Gastroesophageal sphincter (tissue), 3 donors: ENCODE data around the gene CDK1.

Experiments used
- POLR2A ChIP-seq, 2 donors: fragments of 450-650 bp; IDR thresholded peaks; one replicate each; pipeline ENCODE4 v1.6.1; 2017; ENCODE audit warnings: antibody characterized with exemption in 2 of 2, mild to moderate bottlenecking in 2 of 2, moderate library complexity in 1 of 2
- POLR2AphosphoS5 ChIP-seq: sonication (generic); formaldehyde crosslinking; IDR thresholded peaks from one replicate; pipeline ENCODE4 v1.6.1; 2017; ENCODE audit warnings: antibody characterized with exemption
- TF ChIP-seq, protein P1 (sequence below), 4 experiments: fragments of 200-600 bp in 2 of 4; fragments of 450-650 bp in 2 of 4; sonication (generic) in 1 of 4; IDR thresholded peaks; one replicate each; pipeline ENCODE4 v1.5.1; 2017 to 2019; ENCODE audit warnings: antibody characterized with exemption in 4 of 4, mild to moderate bottlenecking in 2 of 4, moderate library complexity in 2 of 4

DNA sequence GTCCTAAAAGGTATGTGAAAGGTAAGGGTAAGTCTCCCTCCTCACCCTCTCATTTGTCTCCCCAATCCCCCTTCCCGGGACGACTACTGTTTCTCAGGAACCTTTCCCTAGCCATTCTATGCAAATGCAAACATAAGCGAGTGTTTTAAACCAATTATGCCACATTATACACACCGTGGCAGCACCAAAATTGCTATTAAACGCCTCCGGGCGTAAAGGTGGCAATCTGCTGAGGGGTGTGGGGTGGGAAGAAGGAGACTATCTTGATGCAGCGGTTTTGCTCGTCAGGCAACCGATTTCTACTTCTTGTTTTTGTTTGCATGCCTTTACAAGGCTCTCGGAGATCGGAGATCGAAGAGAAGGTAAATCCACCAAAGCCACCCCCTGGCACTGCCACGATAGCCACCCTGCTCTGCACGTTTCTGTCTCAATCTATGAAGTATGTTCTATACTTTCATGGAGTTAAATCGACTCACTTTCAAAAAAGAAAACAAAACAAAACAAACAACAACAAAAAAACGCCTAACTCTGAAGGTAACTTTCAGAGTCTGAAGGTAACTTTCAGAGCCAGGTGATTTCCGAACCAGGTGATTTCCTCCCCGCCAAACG, 46.0 kb upstream of the CDK1 start:
- TF ChIP-seq, protein P1, sequence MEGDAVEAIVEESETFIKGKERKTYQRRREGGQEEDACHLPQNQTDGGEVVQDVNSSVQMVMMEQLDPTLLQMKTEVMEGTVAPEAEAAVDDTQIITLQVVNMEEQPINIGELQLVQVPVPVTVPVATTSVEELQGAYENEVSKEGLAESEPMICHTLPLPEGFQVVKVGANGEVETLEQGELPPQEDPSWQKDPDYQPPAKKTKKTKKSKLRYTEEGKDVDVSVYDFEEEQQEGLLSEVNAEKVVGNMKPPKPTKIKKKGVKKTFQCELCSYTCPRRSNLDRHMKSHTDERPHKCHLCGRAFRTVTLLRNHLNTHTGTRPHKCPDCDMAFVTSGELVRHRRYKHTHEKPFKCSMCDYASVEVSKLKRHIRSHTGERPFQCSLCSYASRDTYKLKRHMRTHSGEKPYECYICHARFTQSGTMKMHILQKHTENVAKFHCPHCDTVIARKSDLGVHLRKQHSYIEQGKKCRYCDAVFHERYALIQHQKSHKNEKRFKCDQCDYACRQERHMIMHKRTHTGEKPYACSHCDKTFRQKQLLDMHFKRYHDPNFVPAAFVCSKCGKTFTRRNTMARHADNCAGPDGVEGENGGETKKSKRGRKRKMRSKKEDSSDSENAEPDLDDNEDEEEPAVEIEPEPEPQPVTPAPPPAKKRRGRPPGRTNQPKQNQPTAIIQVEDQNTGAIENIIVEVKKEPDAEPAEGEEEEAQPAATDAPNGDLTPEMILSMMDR (IDR thresholded peaks at IDR 0.05), result no peak
- TF ChIP-seq POLR2A (IDR thresholded peaks at IDR 0.05) (no peak), POLR2AphosphoS5 (no peak)
